HEK293T (cell line): ENCODE data around the gene NUP133.

Experiments
- ARNT ChIP-seq: fragments of 450-650 bp; IDR thresholded peaks from 2 replicates; pipeline ENCODE4 v1.6.1; 2017; ENCODE audit warnings: mild to moderate bottlenecking
- FOXA1 ChIP-seq: fragments of 450-650 bp; IDR thresholded peaks from 2 replicates; pipeline ENCODE4 v1.6.1; 2016; ENCODE audit warnings: mild to moderate bottlenecking
- LEF1 ChIP-seq: fragments of 450-650 bp; IDR thresholded peaks from 2 replicates; pipeline ENCODE4 v1.6.1; 2017; ENCODE audit warnings: mild to moderate bottlenecking, borderline replicate concordance
- SUZ12 ChIP-seq: fragments of 450-650 bp; IDR thresholded peaks from 2 replicates; pipeline ENCODE4 v1.6.1; 2016; ENCODE audit warnings: mild to moderate bottlenecking
- ZNF384 ChIP-seq: fragments of 450-650 bp; IDR thresholded peaks from 2 replicates; pipeline ENCODE4 v1.6.1; 2016

DNA sequence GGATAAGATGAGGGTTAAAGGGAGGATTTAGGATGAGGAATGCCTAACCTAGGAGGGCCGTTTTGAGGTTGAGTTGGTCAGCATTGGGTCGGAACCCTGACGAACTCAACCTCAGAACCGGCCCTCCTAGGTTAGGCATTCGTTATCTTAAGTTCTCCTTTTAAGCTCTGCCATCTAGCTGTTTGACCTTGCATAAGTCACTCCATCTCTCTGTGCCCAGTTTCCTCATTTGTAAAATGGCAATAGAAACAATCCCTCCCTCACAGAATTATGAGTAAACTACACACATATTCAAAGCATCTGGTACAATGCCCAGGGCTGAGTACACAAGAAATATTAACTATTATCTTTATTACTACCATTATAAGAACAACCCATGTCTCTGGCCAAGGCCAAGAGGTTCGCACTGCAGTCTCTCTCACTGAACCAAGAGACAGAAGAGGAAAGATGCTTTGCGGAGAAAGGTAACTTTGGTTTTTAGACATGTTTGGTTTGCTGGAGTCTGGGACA lies 45.5 kb upstream of the NUP133 start:
- no peak for TF ChIP-seq FOXA1
- TF ChIP-seq LEF1: no peak
- no peak for TF ChIP-seq ZNF384
- no peak for TF ChIP-seq SUZ12
- TF ChIP-seq ARNT: no peak
